Measurements from ENCODE around the gene TM4SF5.

DNA sequence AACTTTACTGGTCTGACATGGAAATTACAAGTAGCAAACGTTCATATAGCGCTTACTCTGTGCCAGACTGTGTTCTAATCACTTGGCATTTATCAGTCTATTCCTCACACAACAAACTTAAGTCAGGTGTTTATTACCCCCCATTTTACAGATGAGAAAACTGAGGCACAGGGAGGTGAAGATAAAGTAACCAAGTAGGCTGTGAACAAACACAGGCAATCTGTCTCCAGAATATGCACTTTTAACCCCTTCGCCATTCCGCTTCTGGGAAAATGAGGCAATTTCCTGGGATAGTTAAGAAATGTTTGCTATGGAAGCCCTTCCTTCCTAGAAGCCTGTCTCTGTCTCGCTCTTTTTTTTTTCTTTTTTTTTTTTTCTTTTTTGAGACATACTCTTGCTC is 19.8 kb upstream of the TM4SF5 start:
- no peak for TF ChIP-seq CTCF (IDR thresholded peaks at IDR 0.05)
- no peak for TF ChIP-seq POLR2A (IDR thresholded peaks at IDR 0.05)
- no peak for TF ChIP-seq EP300 (IDR thresholded peaks at IDR 0.05)
